ENCODE measurements around the gene CD55.

Gene CD55

DNA sequence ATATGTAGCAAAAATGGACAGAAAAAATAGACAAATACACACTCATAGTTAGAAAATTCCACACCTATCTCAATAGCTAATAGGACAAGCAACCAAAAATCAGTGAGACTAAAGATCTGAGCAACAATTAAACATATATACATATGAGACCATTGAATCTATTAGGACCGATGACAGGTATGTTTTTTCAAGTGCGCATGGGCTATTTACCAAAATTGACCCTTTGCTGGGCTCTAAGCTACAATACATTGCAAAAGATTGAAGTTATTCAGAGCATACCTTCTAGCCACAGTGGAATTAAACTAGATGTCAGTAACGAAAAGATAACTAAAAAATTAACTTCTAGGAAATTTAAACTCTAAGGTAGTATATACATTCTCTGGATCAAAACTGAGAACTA lies 13.7 kb downstream of the CD55 start:
- DNase-seq: no peak
- H3K9me3 ChIP-seq: no peaks in the 10 kb centered on the region
- H3K4me1 ChIP-seq: no peaks in the 10 kb centered on the region
- no peaks in the 10 kb centered on the region for H3K27me3 ChIP-seq
- TF ChIP-seq, protein P1, sequence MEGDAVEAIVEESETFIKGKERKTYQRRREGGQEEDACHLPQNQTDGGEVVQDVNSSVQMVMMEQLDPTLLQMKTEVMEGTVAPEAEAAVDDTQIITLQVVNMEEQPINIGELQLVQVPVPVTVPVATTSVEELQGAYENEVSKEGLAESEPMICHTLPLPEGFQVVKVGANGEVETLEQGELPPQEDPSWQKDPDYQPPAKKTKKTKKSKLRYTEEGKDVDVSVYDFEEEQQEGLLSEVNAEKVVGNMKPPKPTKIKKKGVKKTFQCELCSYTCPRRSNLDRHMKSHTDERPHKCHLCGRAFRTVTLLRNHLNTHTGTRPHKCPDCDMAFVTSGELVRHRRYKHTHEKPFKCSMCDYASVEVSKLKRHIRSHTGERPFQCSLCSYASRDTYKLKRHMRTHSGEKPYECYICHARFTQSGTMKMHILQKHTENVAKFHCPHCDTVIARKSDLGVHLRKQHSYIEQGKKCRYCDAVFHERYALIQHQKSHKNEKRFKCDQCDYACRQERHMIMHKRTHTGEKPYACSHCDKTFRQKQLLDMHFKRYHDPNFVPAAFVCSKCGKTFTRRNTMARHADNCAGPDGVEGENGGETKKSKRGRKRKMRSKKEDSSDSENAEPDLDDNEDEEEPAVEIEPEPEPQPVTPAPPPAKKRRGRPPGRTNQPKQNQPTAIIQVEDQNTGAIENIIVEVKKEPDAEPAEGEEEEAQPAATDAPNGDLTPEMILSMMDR (IDR thresholded peaks at IDR 0.05; ENCODE audit: low read depth, low read length): no peak
- H3K36me3 ChIP-seq: no peaks in the 10 kb centered on the region
- no peak overlapping the region for H3K4me3 ChIP-seq (ENCODE audit: low read depth, low read length)

DNA sequence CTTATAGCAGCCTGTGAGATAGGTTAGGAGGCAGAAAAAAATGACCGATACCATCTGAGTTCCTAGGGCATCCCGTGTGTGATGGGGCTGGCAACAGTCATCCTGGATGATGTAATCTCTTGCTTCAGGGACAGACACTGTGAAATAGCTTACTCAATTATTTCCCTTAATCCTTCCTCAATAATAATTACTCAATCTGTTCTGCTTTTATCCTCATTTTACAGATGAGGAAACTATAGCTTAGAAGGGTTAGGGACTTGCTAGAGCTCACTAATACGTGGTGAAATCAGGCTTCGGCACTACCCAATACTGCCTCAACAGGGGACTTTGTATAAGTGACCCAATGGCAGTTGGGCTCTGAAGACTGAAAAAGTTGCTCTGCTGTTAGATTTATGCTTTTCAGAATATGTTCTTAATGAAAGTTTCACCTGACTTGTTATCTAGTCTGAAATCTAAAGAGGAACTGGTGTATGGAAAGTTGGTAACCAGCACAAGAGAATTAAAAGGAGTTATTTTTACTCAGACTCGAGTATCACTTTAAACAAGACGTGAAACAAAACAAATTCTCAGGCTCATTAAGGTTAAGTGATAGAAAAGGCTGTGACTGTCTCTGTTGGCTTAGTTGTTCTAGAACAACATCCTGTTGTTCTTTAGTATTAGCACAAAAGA lies 14.4 kb downstream of the CD55 start:
- TF ChIP-seq, protein P1 (IDR thresholded peaks at IDR 0.05; ENCODE audit: low read depth, low read length): 0 out of 2 replicates have a peak, but pooled peaks have one; percentile 11
- H3K27me3 ChIP-seq: no peaks in the 10 kb centered on the region
- no peaks in the 10 kb centered on the region for H3K36me3 ChIP-seq
- H3K4me1 ChIP-seq: no peaks in the 10 kb centered on the region
- H3K4me3 ChIP-seq (ENCODE audit: low read depth, low read length): no peak overlapping the region
- H3K9me3 ChIP-seq: no peaks in the 10 kb centered on the region
- no peak for DNase-seq

DNA sequence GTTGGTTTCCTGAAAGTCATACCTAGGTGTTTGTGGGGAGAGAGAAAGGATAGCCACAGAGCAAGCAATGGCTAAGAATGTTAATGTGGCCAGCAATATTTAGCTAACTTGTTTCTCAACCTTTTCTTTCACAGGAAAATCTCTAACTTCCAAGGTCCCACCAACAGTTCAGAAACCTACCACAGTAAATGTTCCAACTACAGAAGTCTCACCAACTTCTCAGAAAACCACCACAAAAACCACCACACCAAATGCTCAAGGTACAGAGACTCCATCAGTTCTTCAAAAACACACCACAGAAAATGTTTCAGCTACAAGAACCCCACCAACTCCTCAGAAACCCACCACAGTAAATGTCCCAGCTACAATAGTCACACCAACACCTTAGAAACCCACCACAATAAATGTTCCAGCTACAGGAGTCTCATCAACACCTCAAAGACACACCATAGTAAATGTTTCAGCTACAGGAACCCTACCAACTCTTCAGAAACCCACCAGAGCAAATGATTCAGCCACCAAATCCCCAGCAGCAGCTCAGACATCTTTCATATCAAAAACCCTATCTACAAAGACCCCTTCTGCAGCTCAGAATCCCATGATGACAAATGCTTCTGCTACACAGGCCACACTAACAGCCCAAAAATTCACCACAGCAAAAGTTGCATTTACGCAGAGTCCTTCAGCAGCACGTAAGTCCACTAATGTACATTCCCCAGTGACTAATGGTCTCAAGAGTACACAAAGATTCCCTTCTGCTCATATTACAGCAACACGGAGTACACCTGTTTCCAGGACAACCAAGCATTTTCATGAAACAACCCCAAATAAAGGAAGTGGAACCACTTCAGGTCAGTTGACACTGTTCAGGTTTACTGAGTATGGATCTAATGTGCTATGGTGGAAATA lies 15.3 kb downstream of the CD55 start:
- no peak for DNase-seq

DNA sequence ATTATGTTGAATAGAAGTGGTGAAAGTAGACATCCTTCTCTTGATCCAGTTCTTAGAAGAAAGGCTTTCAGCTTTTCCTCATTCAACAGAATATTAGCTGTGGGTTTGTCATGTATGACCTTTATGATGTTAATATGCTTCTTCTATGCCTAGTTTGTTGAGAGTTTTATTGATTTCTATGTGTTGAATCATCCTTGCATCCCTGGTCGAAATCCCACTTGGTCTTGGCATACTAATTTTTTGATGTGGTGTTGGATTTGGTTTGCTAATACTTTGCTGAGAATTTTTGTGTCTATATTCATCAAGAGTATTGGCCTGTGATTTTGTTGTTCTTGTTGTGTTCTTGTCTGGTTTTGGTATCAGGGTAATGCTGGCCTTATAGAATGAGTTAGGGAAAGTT lies 20.9 kb downstream of the CD55 start:
- Histone ChIP-seq H3K36me3 (no peaks in the 10 kb centered on the region), H3K9me3 (no peaks in the 10 kb centered on the region), H3K4me1 (no peaks in the 10 kb centered on the region), H3K27me3 (no peaks in the 10 kb centered on the region), H3K4me3 (ENCODE audit: low read depth, low read length) (no peak overlapping the region)
- DNase-seq: no peak
- TF ChIP-seq, protein P1 (IDR thresholded peaks at IDR 0.05; ENCODE audit: low read depth, low read length): no peak

More for the DNA sequence above, 15.3 kb downstream of the CD55 start:
- Histone ChIP-seq H3K9me3 (no peaks in the 10 kb centered on the region), H3K4me1 (no peaks in the 10 kb centered on the region), H3K27me3 (no peaks in the 10 kb centered on the region), H3K36me3 (no peaks in the 10 kb centered on the region), H3K4me3 (ENCODE audit: low read depth, low read length) (no peak overlapping the region)
- TF ChIP-seq, protein P1 (IDR thresholded peaks at IDR 0.05; ENCODE audit: low read depth, low read length): no peak

DNA sequence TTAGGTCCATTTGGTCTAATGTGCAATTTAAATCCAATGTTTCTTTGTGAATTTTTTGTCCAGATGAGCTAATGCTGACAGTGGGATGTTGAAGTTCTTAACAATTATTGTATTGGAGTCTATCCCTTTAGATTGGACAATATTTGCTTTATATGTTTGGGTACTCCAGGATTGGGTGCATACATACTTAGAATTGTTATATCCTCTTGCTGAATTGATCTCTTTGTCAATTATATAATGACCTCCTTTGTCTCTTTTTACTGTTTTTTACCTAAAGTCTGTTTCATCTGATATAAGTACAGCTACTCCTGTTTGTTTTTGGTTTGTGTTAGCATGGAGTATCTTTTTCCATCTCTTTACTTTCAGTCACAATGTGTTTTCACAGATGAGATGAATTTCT lies 22.2 kb downstream of the CD55 start:
- no peaks in the 10 kb centered on the region for H3K36me3 ChIP-seq
- no peak for DNase-seq
- TF ChIP-seq, protein P1 (IDR thresholded peaks at IDR 0.05; ENCODE audit: low read depth, low read length): no peak
- no peaks in the 10 kb centered on the region for H3K9me3 ChIP-seq
- no peaks in the 10 kb centered on the region for H3K27me3 ChIP-seq
- H3K4me1 ChIP-seq: no peaks in the 10 kb centered on the region
- no peak overlapping the region for H3K4me3 ChIP-seq (ENCODE audit: low read depth, low read length)

DNA sequence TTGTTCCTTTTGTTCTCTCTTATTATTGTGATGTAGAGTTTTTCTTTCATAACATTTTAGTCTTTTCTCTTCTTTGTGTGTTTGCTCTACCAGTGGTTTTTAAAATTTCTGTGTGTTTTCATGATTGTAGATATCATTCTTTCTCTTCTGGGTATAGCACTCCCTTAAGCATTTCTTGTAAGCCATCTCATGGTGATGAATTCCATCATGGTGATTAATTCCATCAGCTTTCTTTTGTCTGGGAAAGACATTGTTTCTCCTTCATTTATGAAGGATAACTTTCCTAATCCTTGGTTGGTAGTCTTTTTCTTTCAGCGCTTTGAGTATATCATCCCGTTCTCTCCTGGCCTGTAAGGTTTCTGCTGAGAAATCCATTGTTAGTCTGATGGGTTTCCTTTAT lies 22.7 kb downstream of the CD55 start:
- Histone ChIP-seq H3K36me3 (no peaks in the 10 kb centered on the region), H3K4me1 (no peaks in the 10 kb centered on the region), H3K9me3 (no peaks in the 10 kb centered on the region), H3K27me3 (no peaks in the 10 kb centered on the region), H3K4me3 (ENCODE audit: low read depth, low read length) (no peak overlapping the region)
- no peak for DNase-seq
- TF ChIP-seq, protein P1 (IDR thresholded peaks at IDR 0.05; ENCODE audit: low read depth, low read length): no peak

Data from BE2C (cell line).